Esophagus (tissue), 2 donors: ENCODE results near the gene TTBK1. TPM values are rescaled to one million over a fixed set of nuclear protein-coding genes. Genes with fewer than 3 reads are reported as not detected.

Experiments used
- H3K27ac ChIP-seq, 2 donors: one replicate each; pipeline ENCODE4 v1.5.1; 2013; ENCODE audit warnings: low read depth in 2 of 2, mild to moderate bottlenecking in 2 of 2, inconsistent platforms in 1 of 2, low read length in 1 of 2, moderate library complexity in 1 of 2
- H3K27me3 ChIP-seq, 2 donors: one replicate each; pipeline ENCODE4 v1.6.1; 2013; ENCODE audit warnings: low read length in 2 of 2, control low read depth in 1 of 2, mild to moderate bottlenecking in 1 of 2; ENCODE audit not compliant: insufficient read depth in 2 of 2, control insufficient read depth in 1 of 2
- H3K36me3 ChIP-seq, 2 donors: one replicate each; pipeline ENCODE4 v1.6.1; 2013; ENCODE audit warnings: low read length in 1 of 2; ENCODE audit not compliant: control insufficient read depth in 2 of 2, insufficient read depth in 2 of 2
- H3K4me1 ChIP-seq, 2 donors: one replicate each; pipeline ENCODE4 v1.6.1; 2013; ENCODE audit warnings: low read length in 1 of 2; ENCODE audit not compliant: control insufficient read depth in 2 of 2, insufficient read depth in 2 of 2
- H3K4me3 ChIP-seq, 2 donors: one replicate each; pipeline ENCODE4 v1.5.1; 2013; ENCODE audit warnings: low read length in 2 of 2, mild to moderate bottlenecking in 2 of 2, low read depth in 1 of 2, moderate library complexity in 1 of 2
- H3K9me3 ChIP-seq, 2 donors: one replicate each; pipeline ENCODE4 v1.6.1; 2013; ENCODE audit warnings: mild to moderate bottlenecking in 2 of 2, low read depth in 1 of 2, low read length in 1 of 2, moderate library complexity in 1 of 2; ENCODE audit not compliant: control insufficient read depth in 2 of 2, insufficient read depth in 1 of 2
- WGBS, 2 donors: extraction: QIAGEN DNeasy Blood & Tissue Kit; methylation state at CpG; one replicate each; pipeline ENCODE4 v1.1.7; 2013; 5-methylcytosine and 5-hydroxymethylcytosine counted together
- polyA plus RNA-seq, 2 donors: library from polyadenylated mRNA; stranded (reverse); fragments of 200-250 nt; gene quantifications; one replicate each; pipeline ENCODE4 v1.2.3, GENCODE V29; 2013
- donor health status: healthy with polysubstance abuse.
- donor health status: Bipolar disorder and iron deficiency.

Gene TTBK1
- polyA plus RNA-seq, 2 donors, result 0.02 TPM

DNA sequence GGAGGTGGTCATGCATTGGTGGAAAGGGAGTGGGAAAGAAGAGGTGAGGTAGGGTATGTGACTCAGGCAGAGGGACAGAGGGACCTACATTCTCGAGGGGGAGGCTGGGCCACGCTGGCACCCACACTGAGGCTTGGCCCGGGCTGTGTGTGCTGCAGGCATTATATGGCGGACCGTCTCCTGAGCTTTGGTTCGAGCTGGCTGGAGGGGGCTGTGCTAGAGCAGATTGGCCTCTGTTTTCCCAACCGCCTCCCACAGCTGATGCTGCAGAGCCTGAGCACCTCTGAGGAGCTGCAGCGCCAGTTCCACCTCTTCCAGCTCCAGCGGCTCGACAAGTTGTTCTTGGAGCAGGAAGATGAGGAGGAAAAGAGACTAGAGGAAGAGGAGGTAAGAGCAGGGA lies 37.4 kb upstream of the TTBK1 start:
- Histone ChIP-seq H3K4me1 (no peaks in the 10 kb centered on the region), H3K27me3 (no peaks in the 10 kb centered on the region), H3K36me3 (peaks cover 7 to 24% of the 10 kb centered on the region in 2 donors), H3K4me3 (no peak overlapping the region), H3K9me3 (no peaks in the 10 kb centered on the region), H3K27ac (no peak overlapping the region)
- WGBS, 2 donors, result 95 to 96% methylated on average over 10 of the region's 10 CpGs

GRCh38 chr6:43207286-43207685 lies 36.0 kb upstream of the TTBK1 start:
- H3K4me1 ChIP-seq, result no peaks in the 10 kb centered on the region
- H3K4me3 ChIP-seq, result no peak overlapping the region
- no peaks in the 10 kb centered on the region for H3K27me3 ChIP-seq
- 86 to 90% methylated on average over 2 of the region's 2 CpGs for WGBS, 2 donors
- no peak overlapping the region for H3K27ac ChIP-seq
- H3K36me3 ChIP-seq, result peaks cover 4 to 24% of the 10 kb centered on the region in 2 donors
- H3K9me3 ChIP-seq, result no peaks in the 10 kb centered on the region

- Histone ChIP-seq H3K27me3 (no peaks in the 10 kb centered on the region), H3K4me1 (no peaks in the 10 kb centered on the region), H3K9me3 (no peaks in the 10 kb centered on the region), H3K36me3 (peaks cover 5 to 24% of the 10 kb centered on the region in 2 donors), H3K27ac (no peak overlapping the region), H3K4me3 (no peak overlapping the region)
- WGBS, 2 donors, result 67 to 73% methylated on average over 1 of the region's 1 CpG
These were observed 31.3 kb upstream of the TTBK1 start for GRCh38 chr6:43211955-43212354.

- WGBS, 2 donors, result 88 to 91% methylated on average over 11 of the region's 11 CpGs
- Histone ChIP-seq H3K36me3 (peaks cover 5 to 26% of the 10 kb centered on the region in 2 donors), H3K27me3 (no peaks in the 10 kb centered on the region), H3K9me3 (no peaks in the 10 kb centered on the region), H3K27ac (no peak overlapping the region), H3K4me3 (no peak overlapping the region), H3K4me1 (no peaks in the 10 kb centered on the region)
These were observed 29.9 kb upstream of the TTBK1 start for GRCh38 chr6:43213431-43213830.

DNA sequence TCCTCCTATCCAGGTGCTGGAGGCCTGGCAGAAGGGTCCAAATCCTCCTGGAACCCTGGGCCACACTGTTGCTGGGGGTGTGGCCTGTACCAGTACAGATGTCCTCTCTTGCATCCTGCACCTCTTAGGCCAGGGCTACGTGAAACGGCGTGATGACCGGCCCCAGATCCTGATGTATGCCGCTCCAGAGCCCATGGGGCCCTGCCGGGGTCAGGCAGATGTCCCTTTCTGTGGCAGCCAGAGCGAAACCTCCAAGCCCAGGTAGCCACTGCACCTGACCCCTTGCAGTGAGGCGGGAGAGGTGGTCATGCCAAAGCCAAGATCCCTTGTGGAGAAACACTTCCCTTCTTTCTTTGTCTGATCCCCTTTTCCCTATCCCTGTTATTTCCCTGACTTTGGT lies 28.2 kb upstream of the TTBK1 start:
- peaks cover 5 to 32% of the 10 kb centered on the region in 2 donors for H3K36me3 ChIP-seq

GRCh38 chr6:43216200-43216599 lies 27.1 kb upstream of the TTBK1 start:
- WGBS, 2 donors, result 89% methylated on average over 12 of the region's 12 CpGs
- Histone ChIP-seq H3K9me3 (no peaks in the 10 kb centered on the region), H3K27me3 (no peaks in the 10 kb centered on the region), H3K4me3 (no peak overlapping the region), H3K27ac (no peak overlapping the region), H3K36me3 (peaks cover 5 to 43% of the 10 kb centered on the region in 2 donors), H3K4me1 (no peaks in the 10 kb centered on the region)

More for the DNA sequence above, 28.2 kb upstream of the TTBK1 start:
- Histone ChIP-seq H3K9me3 (no peaks in the 10 kb centered on the region), H3K27me3 (no peaks in the 10 kb centered on the region), H3K4me1 (no peaks in the 10 kb centered on the region), H3K4me3 (no peak overlapping the region), H3K27ac (no peak overlapping the region)
- whole genome bisulfite sequencing, 2 donors, result 95 to 97% methylated on average over 8 of the region's 8 CpGs

DNA sequence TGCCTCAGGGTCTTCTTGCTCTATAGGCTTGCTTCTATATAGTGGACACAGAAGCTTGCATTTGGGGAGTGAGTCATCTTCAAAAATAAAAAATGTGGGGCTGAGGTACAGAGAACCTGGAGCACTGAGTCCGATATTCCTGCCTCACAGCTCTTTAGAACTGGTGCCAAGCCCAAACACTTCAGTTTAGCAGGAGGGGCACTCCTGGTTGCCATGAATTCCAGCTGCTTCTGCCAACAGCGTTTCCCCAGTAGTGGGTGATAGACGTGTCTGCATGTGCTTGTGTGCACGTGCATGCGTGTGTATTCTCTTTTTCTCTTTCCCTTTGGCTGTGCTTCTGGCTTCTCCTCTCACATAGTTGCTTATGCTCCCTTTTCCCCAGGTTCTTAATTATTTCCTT lies 25.9 kb upstream of the TTBK1 start:
- no peak overlapping the region for H3K4me3 ChIP-seq
- WGBS, 2 donors, result 67 to 76% methylated on average over 5 of the region's 5 CpGs
- H3K36me3 ChIP-seq, result peaks cover 5 to 46% of the 10 kb centered on the region in 2 donors

GRCh38 chr6:43219119-43219518 lies 24.2 kb upstream of the TTBK1 start:
- H3K9me3 ChIP-seq, result no peaks in the 10 kb centered on the region
- WGBS, 2 donors, result 96 to 98% methylated on average over 3 of the region's 3 CpGs

More for the DNA sequence above, 25.9 kb upstream of the TTBK1 start:
- Histone ChIP-seq H3K27ac (no peak overlapping the region), H3K27me3 (no peaks in the 10 kb centered on the region), H3K4me1 (no peaks in the 10 kb centered on the region), H3K9me3 (no peaks in the 10 kb centered on the region)

DNA sequence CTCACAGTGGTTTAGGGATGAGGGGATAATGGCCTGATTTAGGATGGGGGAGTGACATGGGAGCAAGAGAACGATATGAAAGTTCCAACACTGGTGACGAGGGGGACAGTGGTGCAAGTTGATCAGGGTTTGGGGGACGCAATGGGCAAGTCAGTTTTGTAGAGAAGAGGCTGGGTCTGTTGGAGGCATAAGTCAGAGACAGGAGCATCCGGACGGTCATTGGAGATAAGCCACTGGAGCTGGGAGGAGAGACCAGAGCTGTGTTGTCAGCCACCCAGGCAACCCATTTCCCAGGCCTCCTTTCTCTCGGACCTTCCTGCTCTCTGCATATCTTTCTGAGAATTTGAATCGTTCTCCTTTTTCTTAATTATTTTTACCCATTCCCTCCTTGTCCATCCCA lies 23.5 kb upstream of the TTBK1 start:
- H3K9me3 ChIP-seq, result no peaks in the 10 kb centered on the region
- H3K27me3 ChIP-seq, result no peaks in the 10 kb centered on the region
- no peak overlapping the region for H3K4me3 ChIP-seq
- H3K27ac ChIP-seq, result no peak overlapping the region
- H3K36me3 ChIP-seq, result peaks cover 7 to 52% of the 10 kb centered on the region in 2 donors
- peaks cover 0 to 2% of the 10 kb centered on the region in 2 donors for H3K4me1 ChIP-seq
- WGBS, 2 donors, result 88 to 93% methylated on average over 7 of the region's 7 CpGs

More at GRCh38 chr6:43219119-43219518, 24.2 kb upstream of the TTBK1 start:
- H3K4me3 ChIP-seq, result no peak overlapping the region
- no peaks in the 10 kb centered on the region for H3K27me3 ChIP-seq
- H3K27ac ChIP-seq, result no peak overlapping the region
- peaks cover 7 to 52% of the 10 kb centered on the region in 2 donors for H3K36me3 ChIP-seq
- peaks cover 0 to 2% of the 10 kb centered on the region in 2 donors for H3K4me1 ChIP-seq

DNA sequence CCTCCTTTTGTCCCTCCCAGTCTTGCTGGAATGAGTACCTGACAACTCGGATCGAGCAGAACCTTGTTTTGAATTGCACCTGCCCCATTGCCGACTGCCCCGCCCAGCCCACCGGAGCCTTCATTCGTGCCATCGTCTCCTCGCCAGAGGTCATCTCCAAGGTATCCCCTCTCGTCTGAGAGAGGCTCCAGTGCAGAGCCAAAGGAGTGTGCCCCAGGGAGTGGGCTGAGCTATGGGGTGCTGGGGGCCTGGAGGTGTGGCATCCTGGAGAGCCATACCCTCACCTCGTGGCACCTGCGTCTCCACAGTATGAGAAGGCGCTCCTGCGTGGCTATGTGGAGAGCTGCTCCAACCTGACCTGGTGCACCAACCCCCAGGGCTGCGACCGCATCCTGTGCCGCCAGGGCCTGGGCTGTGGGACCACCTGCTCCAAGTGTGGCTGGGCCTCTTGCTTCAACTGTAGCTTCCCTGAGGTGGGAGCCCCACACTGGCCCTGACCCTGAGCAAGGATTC lies 22.8 kb upstream of the TTBK1 start:
- peaks cover 7 to 47% of the 10 kb centered on the region in 2 donors for H3K36me3 ChIP-seq
- peaks cover 0 to 2% of the 10 kb centered on the region in 2 donors for H3K4me1 ChIP-seq
- no peaks in the 10 kb centered on the region for H3K27me3 ChIP-seq
- H3K27ac ChIP-seq, result no peak overlapping the region
- H3K9me3 ChIP-seq, result no peaks in the 10 kb centered on the region
- H3K4me3 ChIP-seq, result no peak overlapping the region
- WGBS, 2 donors, result 87 to 90% methylated on average over 16 of the region's 16 CpGs
